Neural progenitor cell (in vitro differentiated cells): ENCODE measurements around the gene TBC1D9. TPM values are rescaled to one million over a fixed set of nuclear protein-coding genes. Genes with fewer than 3 reads are reported as not detected.
A peak's percentile ranks its signal among the peaks of the same experiment; 100 is the strongest.

Source experiments
- DNase-seq: peaks from one replicate; pipeline ENCODE4 v3.0.0-alpha.2; 2016; ENCODE audit warnings: low spot score
- H2AFZ ChIP-seq: fragments of 200-600 bp; sonication (generic); replicated peaks from 2 replicates; pipeline ENCODE4 v1.6.1; 2016; ENCODE audit warnings: antibody characterized with exemption
- H3F3A ChIP-seq: fragments of 200-600 bp; sonication (generic); 2 replicates; pipeline ENCODE4 v1.6.1; 2016; ENCODE audit warnings: antibody characterized with exemption, low read depth
- H3K27ac ChIP-seq: fragments of 200-600 bp; sonication (generic); 2 replicates; pipeline ENCODE4 v1.5.1; 2016; ENCODE audit warnings: mild to moderate bottlenecking
- H3K27me3 ChIP-seq: fragments of 200-600 bp; sonication (generic); 2 replicates; pipeline ENCODE4 v1.6.1; 2016; ENCODE audit warnings: mild to moderate bottlenecking, moderate library complexity
- H3K36me3 ChIP-seq: fragments of 200-600 bp; sonication (generic); 2 replicates; pipeline ENCODE4 v1.5.1; 2016
- H3K4me1 ChIP-seq: fragments of 200-600 bp; sonication (generic); 2 replicates; pipeline ENCODE4 v1.6.1; 2016; ENCODE audit warnings: mixed run types
- H3K4me2 ChIP-seq: fragments of 200-600 bp; sonication (generic); 2 replicates; pipeline ENCODE4 v1.6.1; 2016
- H3K4me3 ChIP-seq: fragments of 200-600 bp; sonication (generic); 2 replicates; pipeline ENCODE4 v1.5.1; 2016
- H3K79me2 ChIP-seq: fragments of 200-600 bp; sonication (generic); 2 replicates; pipeline ENCODE4 v1.6.1; 2016; ENCODE audit warnings: low read depth
- H3K9ac ChIP-seq: fragments of 200-600 bp; sonication (generic); 2 replicates; pipeline ENCODE4 v1.6.1; 2016
- H3K9me3 ChIP-seq: fragments of 200-600 bp; sonication (generic); 2 replicates; pipeline ENCODE4 v1.5.1; 2016; ENCODE audit warnings: low read depth
- H4K20me1 ChIP-seq: fragments of 200-600 bp; sonication (generic); 2 replicates; pipeline ENCODE4 v1.6.1; 2016; ENCODE audit warnings: low read depth
- H3K27ac Mint-ChIP-seq: 3 replicates; pipeline ENCODE4 v1.8.0; 2021; ENCODE audit warnings: mixed read lengths
- H3K27me3 Mint-ChIP-seq: 2 replicates; pipeline ENCODE4 v1.8.0; 2022; ENCODE audit warnings: low read depth, mild to moderate bottlenecking, inconsistent platforms, moderate library complexity, mixed read lengths; ENCODE audit not compliant: insufficient read depth
- H3K36me3 Mint-ChIP-seq: 3 replicates; pipeline ENCODE4 v1.8.0; 2021; ENCODE audit warnings: mixed read lengths
- H3K4me1 Mint-ChIP-seq: 3 replicates; pipeline ENCODE4 v1.8.0; 2021; ENCODE audit warnings: mixed read lengths
- H3K4me3 Mint-ChIP-seq: 3 replicates; pipeline ENCODE4 v1.8.0; 2021; ENCODE audit warnings: mild to moderate bottlenecking, moderate library complexity, mixed read lengths
- H3K9me3 Mint-ChIP-seq: 3 replicates; pipeline ENCODE4 v1.8.0; 2020; ENCODE audit warnings: mixed read lengths
- EZH2 ChIP-seq: fragments of 200-600 bp; sonication (generic); IDR thresholded peaks from 2 replicates; pipeline ENCODE4 v1.6.1; 2017; ENCODE audit warnings: antibody characterized with exemption, mild to moderate bottlenecking, moderate library complexity
- EZH2phosphoT487 ChIP-seq: fragments of 200-600 bp; sonication (generic); IDR thresholded peaks from 2 replicates; pipeline ENCODE4 v1.6.1; 2017; ENCODE audit warnings: antibody characterized with exemption
- total RNA-seq: library from RNA; depleted of rRNA; stranded (reverse); fragments of >200 nt; gene quantifications from 2 replicates; pipeline ENCODE4 v1.2.3, GENCODE V29; 2015; ENCODE audit warnings: low replicate concordance
- TF ChIP-seq, protein P1 (sequence below): fragments of 200-600 bp; sonication (generic); IDR thresholded peaks from 2 replicates; pipeline ENCODE4 v1.5.1; 2017; ENCODE audit warnings: antibody characterized with exemption, mild to moderate bottlenecking

TBC1D9 gene
- total RNA-seq, 1 donor from 2014 or later = 11.3 TPM

- Mint-ChIP-seq H3K4me3 (peak overlapping the region; percentile 96), H3K27ac (peak overlapping the region; percentile 9), H3K4me1 (peaks cover 28% of the 10 kb centered on the region), H3K27me3 (peaks cover 2% of the 10 kb centered on the region), H3K9me3 (peaks cover 10% of the 10 kb centered on the region), H3K36me3 (peaks cover 26% of the 10 kb centered on the region)
- H3K27me3 ChIP-seq = peaks cover 76% of the 10 kb centered on the region
- H3K27ac ChIP-seq = no peak overlapping the region
- H3F3A ChIP-seq = peaks cover 26% of the 10 kb centered on the region
- DNase-seq = peak; percentile 78
- peak overlapping the region; percentile 82 for H3K4me3 ChIP-seq
- peak overlapping the region; percentile 84 for H3K4me2 ChIP-seq
- H2AFZ ChIP-seq = peak overlapping the region; percentile 96
- TF ChIP-seq EZH2 = peak; percentile 53
- TF ChIP-seq, protein P1, sequence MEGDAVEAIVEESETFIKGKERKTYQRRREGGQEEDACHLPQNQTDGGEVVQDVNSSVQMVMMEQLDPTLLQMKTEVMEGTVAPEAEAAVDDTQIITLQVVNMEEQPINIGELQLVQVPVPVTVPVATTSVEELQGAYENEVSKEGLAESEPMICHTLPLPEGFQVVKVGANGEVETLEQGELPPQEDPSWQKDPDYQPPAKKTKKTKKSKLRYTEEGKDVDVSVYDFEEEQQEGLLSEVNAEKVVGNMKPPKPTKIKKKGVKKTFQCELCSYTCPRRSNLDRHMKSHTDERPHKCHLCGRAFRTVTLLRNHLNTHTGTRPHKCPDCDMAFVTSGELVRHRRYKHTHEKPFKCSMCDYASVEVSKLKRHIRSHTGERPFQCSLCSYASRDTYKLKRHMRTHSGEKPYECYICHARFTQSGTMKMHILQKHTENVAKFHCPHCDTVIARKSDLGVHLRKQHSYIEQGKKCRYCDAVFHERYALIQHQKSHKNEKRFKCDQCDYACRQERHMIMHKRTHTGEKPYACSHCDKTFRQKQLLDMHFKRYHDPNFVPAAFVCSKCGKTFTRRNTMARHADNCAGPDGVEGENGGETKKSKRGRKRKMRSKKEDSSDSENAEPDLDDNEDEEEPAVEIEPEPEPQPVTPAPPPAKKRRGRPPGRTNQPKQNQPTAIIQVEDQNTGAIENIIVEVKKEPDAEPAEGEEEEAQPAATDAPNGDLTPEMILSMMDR = no peak
- peak overlapping the region; percentile 33 for H3K9ac ChIP-seq
- H4K20me1 ChIP-seq = no peaks in the 10 kb centered on the region
- H3K9me3 ChIP-seq = no peaks in the 10 kb centered on the region
- H3K36me3 ChIP-seq = no peaks in the 10 kb centered on the region
- peaks cover 9% of the 10 kb centered on the region for H3K4me1 ChIP-seq
- H3K79me2 ChIP-seq = peaks cover 7% of the 10 kb centered on the region
Observed at GRCh38 chr4:140755774-140756318, 339 bp downstream of the TBC1D9 start.

GRCh38 chr4:140754918-140755773 lies 1.0 kb downstream of the TBC1D9 start:
- H3K27ac ChIP-seq = no peak overlapping the region
- peaks cover 9% of the 10 kb centered on the region for H3K4me1 ChIP-seq
- H3K4me1 Mint-ChIP-seq = peaks cover 28% of the 10 kb centered on the region
- peaks cover 2% of the 10 kb centered on the region for H3K27me3 Mint-ChIP-seq
- TF ChIP-seq, protein P1 = no peak
- no peak for TF ChIP-seq EZH2phosphoT487
- TF ChIP-seq EZH2 = no peak
- H4K20me1 ChIP-seq = no peaks in the 10 kb centered on the region
- DNase-seq = no peak
- H3K36me3 ChIP-seq = no peaks in the 10 kb centered on the region
- H3K9ac ChIP-seq = peak overlapping the region; percentile 33
- peak overlapping the region; percentile 9 for H3K27ac Mint-ChIP-seq
- H3K9me3 ChIP-seq = no peaks in the 10 kb centered on the region
- peak overlapping the region; percentile 96 for H3K4me3 Mint-ChIP-seq
- peak overlapping the region; percentile 96 for H2AFZ ChIP-seq
- H3K4me3 ChIP-seq = peak overlapping the region; percentile 82
- peaks cover 7% of the 10 kb centered on the region for H3K79me2 ChIP-seq
- H3F3A ChIP-seq = peaks cover 26% of the 10 kb centered on the region
- peaks cover 26% of the 10 kb centered on the region for H3K36me3 Mint-ChIP-seq
- H3K27me3 ChIP-seq = peaks cover 70% of the 10 kb centered on the region
- H3K4me2 ChIP-seq = peak overlapping the region; percentile 84
- H3K9me3 Mint-ChIP-seq = peaks cover 10% of the 10 kb centered on the region

- peaks cover 11% of the 10 kb centered on the region for H3K79me2 ChIP-seq
- H3K9ac ChIP-seq = no peak overlapping the region
- peaks cover 26% of the 10 kb centered on the region for H3F3A ChIP-seq
- peaks cover 14% of the 10 kb centered on the region for H3K9me3 Mint-ChIP-seq
- H3K27ac ChIP-seq = no peak overlapping the region
- no peaks in the 10 kb centered on the region for H3K36me3 ChIP-seq
- H3K36me3 Mint-ChIP-seq = peaks cover 29% of the 10 kb centered on the region
- H3K4me3 ChIP-seq = no peak overlapping the region
- no peak overlapping the region for H3K27ac Mint-ChIP-seq
- peaks cover 52% of the 10 kb centered on the region for H3K27me3 ChIP-seq
- H3K27me3 Mint-ChIP-seq = peaks cover 2% of the 10 kb centered on the region
- DNase-seq = no peak
- peaks cover 9% of the 10 kb centered on the region for H3K4me1 ChIP-seq
- peaks cover 5% of the 10 kb centered on the region for H3K9me3 ChIP-seq
- peaks cover 27% of the 10 kb centered on the region for H3K4me1 Mint-ChIP-seq
- no peak overlapping the region for H3K4me3 Mint-ChIP-seq
- H4K20me1 ChIP-seq = no peaks in the 10 kb centered on the region
- H2AFZ ChIP-seq = no peak overlapping the region
- no peak for TF ChIP-seq EZH2phosphoT487
- TF ChIP-seq, protein P1 = no peak
- no peak for TF ChIP-seq EZH2
- no peak overlapping the region for H3K4me2 ChIP-seq
Observed at GRCh38 chr4:140753329-140753728, 2.9 kb downstream of the TBC1D9 start.
